H1 (cell line): ENCODE results near the gene OR52K1. TPM values are rescaled to one million over a fixed set of nuclear protein-coding genes. Genes with fewer than 3 reads are reported as not detected.
"Not testable (repeated sequence)": the region's sequence is repeated elsewhere in the genome, so short reads cannot be mapped to it uniquely, and the experiment has no call there.

Source experiments
- CTCF ChIA-PET: fragments of 300-600 bp; sonication (Branson Sonifier 250); formaldehyde crosslinking; loops from one replicate; lab custom pipeline; 2021; ENCODE audit not compliant: partially characterized antibody; lab: Charles Lee
- POLR2A ChIA-PET: fragments of 300-600 bp; sonication (Branson Sonifier 250); formaldehyde crosslinking; loops from one replicate; lab custom pipeline; 2021; ENCODE audit warnings: inconsistent platforms; ENCODE audit not compliant: partially characterized antibody; lab: Charles Lee
- DNase-seq, 2 experiments: peaks; one replicate each; pipeline versions ENCODE4 v3.0.0 to v3.0.0-alpha.2; 2010 to 2022; ENCODE audit warnings: low spot score in 2 of 2, low read depth in 1 of 2, mixed read lengths in 1 of 2
- FAIRE-seq: peaks from 2 replicates; lab custom pipeline; 2011; peaks lifted over from hg19 to GRCh38; lab: Jason Lieb, UNC
- H2AFZ ChIP-seq: 2 replicates; pipeline ENCODE4 v1.8.1; 2012; ENCODE audit warnings: low read length, inconsistent platforms
- H2AK5ac ChIP-seq: 2 replicates; pipeline ENCODE4 v1.6.1; 2013; ENCODE audit warnings: low read depth, low read length
- H2BK120ac ChIP-seq: replicated peaks from 2 replicates; pipeline ENCODE3; 2013; ENCODE audit warnings: low read depth, low read length, inconsistent platforms
- H2BK12ac ChIP-seq: 2 replicates; pipeline ENCODE4 v1.6.1; 2013; ENCODE audit warnings: low read depth, low read length
- H2BK15ac ChIP-seq: 2 replicates; pipeline ENCODE4 v1.6.1; 2013; ENCODE audit warnings: low read length
- H2BK20ac ChIP-seq: 2 replicates; pipeline ENCODE4 v1.6.1; 2013; ENCODE audit warnings: low read length
- H2BK5ac ChIP-seq: 2 replicates; pipeline ENCODE4 v1.6.1; 2013; ENCODE audit warnings: low read depth, low read length
- H3K14ac ChIP-seq: 2 replicates; pipeline ENCODE4 v1.6.1; 2013; ENCODE audit warnings: inconsistent platforms; ENCODE audit not compliant: insufficient read length
- H3K18ac ChIP-seq: 2 replicates; pipeline ENCODE4 v1.6.1; 2013; ENCODE audit warnings: low read length; ENCODE audit errors: extremely low read depth
- H3K23ac ChIP-seq: 2 replicates; pipeline ENCODE4 v1.6.1; 2013; ENCODE audit warnings: inconsistent platforms; ENCODE audit not compliant: insufficient read length
- H3K23me2 ChIP-seq: 2 replicates; pipeline ENCODE4 v1.6.1; 2013; ENCODE audit warnings: low read depth, low read length
- H3K27ac ChIP-seq: 2 replicates; pipeline ENCODE4 v1.6.1; 2011; ENCODE audit warnings: low read depth, low read length, inconsistent platforms
- H3K27me3 ChIP-seq, 4 experiments: replicated peaks in 1 of 4; 1 replicate in 1 of 4; 2 replicates in 3 of 4; pipeline versions ENCODE4 v1.6.1 to v1.8.1; 2011 to 2013; ENCODE audit warnings: low read length in 3 of 4, mild to moderate bottlenecking in 3 of 4, inconsistent platforms in 2 of 4, mixed read lengths in 2 of 4, moderate library complexity in 1 of 4; ENCODE audit not compliant: control insufficient read depth in 3 of 4, insufficient read depth in 3 of 4; ENCODE audit errors: extremely low read depth in 1 of 4
- H3K36me3 ChIP-seq, 4 experiments: 2 replicates each; pipeline versions ENCODE4 v1.6.1 to v1.8.1; 2011 to 2013; ENCODE audit warnings: mild to moderate bottlenecking in 4 of 4, low read length in 3 of 4, moderate library complexity in 2 of 4, control low read depth in 1 of 4, inconsistent platforms in 1 of 4; ENCODE audit not compliant: insufficient read depth in 4 of 4, control insufficient read depth in 2 of 4
- H3K4ac ChIP-seq: replicated peaks from 2 replicates; pipeline ENCODE3; 2013; ENCODE audit warnings: low read length, low read depth, mixed read lengths, inconsistent platforms; ENCODE audit not compliant: insufficient read length
- H3K4me1 ChIP-seq, 4 experiments: replicated peaks in 1 of 4; 1 replicate in 1 of 4; 2 replicates in 3 of 4; pipeline versions ENCODE4 v1.6.1 to v1.8.1; 2011 to 2013; ENCODE audit warnings: low read length in 3 of 4, inconsistent platforms in 2 of 4, mixed read lengths in 1 of 4; ENCODE audit not compliant: insufficient read depth in 4 of 4, control insufficient read depth in 3 of 4
- H3K4me2 ChIP-seq, 2 experiments: 2 replicates each; pipeline versions ENCODE4 v1.6.1 to v1.8.1; 2011 to 2013; ENCODE audit warnings: low read depth in 2 of 2, low read length in 2 of 2, control low read depth in 1 of 2, inconsistent platforms in 1 of 2, mild to moderate bottlenecking in 1 of 2; ENCODE audit not compliant: insufficient read depth in 1 of 2
- H3K4me3 ChIP-seq, 4 experiments: fragments of 200-600, 300-600 bp in 1 of 4; sonication (generic), shearing (Covaris generic), sonication (Bioruptor Twin) in 1 of 4; 2 replicates each; pipeline versions ENCODE4 v1.5.1 to v1.8.1; 2011 to 2016; ENCODE audit warnings: low read length in 4 of 4, low read depth in 3 of 4, control low read depth in 2 of 4, inconsistent platforms in 2 of 4, mild to moderate bottlenecking in 2 of 4, mixed read lengths in 1 of 4, moderate library complexity in 1 of 4; ENCODE audit not compliant: insufficient read depth in 2 of 4; ENCODE audit errors: extremely low read depth in 1 of 4
- H3K56ac ChIP-seq: replicated peaks from 2 replicates; pipeline ENCODE3; 2013; ENCODE audit warnings: low read depth, mild to moderate bottlenecking, mixed read lengths, low read length, inconsistent platforms; ENCODE audit not compliant: insufficient read length
- H3K79me1 ChIP-seq: 2 replicates; pipeline ENCODE4 v1.6.1; 2013; ENCODE audit warnings: low read depth, low read length, control low read depth
- H3K79me2 ChIP-seq, 2 experiments: 2 replicates each; pipeline versions ENCODE4 v1.6.1 to v1.8.1; 2012 to 2013; ENCODE audit warnings: low read length in 2 of 2, mild to moderate bottlenecking in 2 of 2, inconsistent platforms in 1 of 2; ENCODE audit not compliant: insufficient read depth in 2 of 2, control insufficient read depth in 1 of 2
- H3K9ac ChIP-seq, 4 experiments: replicated peaks in 1 of 4; 1 replicate in 1 of 4; 2 replicates in 3 of 4; pipeline versions ENCODE4 v1.6.1 to v1.8.1; 2011 to 2013; ENCODE audit warnings: low read depth in 3 of 4, low read length in 3 of 4, control low read depth in 2 of 4, mild to moderate bottlenecking in 2 of 4, moderate library complexity in 2 of 4, inconsistent platforms in 1 of 4; ENCODE audit errors: extremely low read depth in 1 of 4
- H3K9me3 ChIP-seq, 2 experiments: 2 replicates each; pipeline versions ENCODE4 v1.6.1 to v1.8.1; 2012 to 2013; ENCODE audit warnings: mild to moderate bottlenecking in 2 of 2, moderate library complexity in 2 of 2, control low read depth in 1 of 2, inconsistent platforms in 1 of 2, low read depth in 1 of 2, low read length in 1 of 2, mixed read lengths in 1 of 2; ENCODE audit not compliant: insufficient read depth in 2 of 2
- H4K20me1 ChIP-seq, 2 experiments: replicated peaks in 1 of 2; 2 replicates each; pipeline versions ENCODE3 to v1.8.1; 2011 to 2013; ENCODE audit warnings: inconsistent platforms in 2 of 2, low read length in 2 of 2, mild to moderate bottlenecking in 1 of 2; ENCODE audit not compliant: insufficient read depth in 2 of 2, control insufficient read depth in 1 of 2
- H4K5ac ChIP-seq: 2 replicates; pipeline ENCODE4 v1.6.1; 2013; ENCODE audit warnings: low read length, low read depth, mixed read lengths, inconsistent platforms; ENCODE audit not compliant: insufficient read length
- H4K8ac ChIP-seq: 2 replicates; pipeline ENCODE4 v1.8.0; 2013; ENCODE audit warnings: mild to moderate bottlenecking, moderate library complexity, low read length, inconsistent platforms; ENCODE audit not compliant: insufficient read depth; ENCODE audit errors: extremely low read depth
- H4K91ac ChIP-seq: replicated peaks from 2 replicates; pipeline ENCODE3; 2013; ENCODE audit warnings: low read length, mixed read lengths, inconsistent platforms; ENCODE audit not compliant: insufficient read length
- KDM1A ChIP-seq: fragments of 200-600, 300-600 bp; sonication (generic); IDR thresholded peaks from 2 replicates; pipeline ENCODE4 v1.7.1; 2016; ENCODE audit warnings: mild to moderate bottlenecking, low read length, borderline replicate concordance
- WGBS, 2 experiments: shearing (Covaris generic) in 1 of 2; methylation state at CpG; one replicate each; pipeline versions ENCODE4 v1.1.6 to v1.1.7; 2013 to 2015; ENCODE audit warnings: low lambda C conversion rate in 2 of 2, mixed read lengths in 2 of 2, inconsistent platforms in 1 of 2, low coverage in 1 of 2, missing lambda C conversion rate in 1 of 2; ENCODE audit not compliant: insufficient replicate concordance in 2 of 2, insufficient coverage in 1 of 2, insufficient read length in 1 of 2; ENCODE audit errors: extremely low coverage in 1 of 2, missing lambda C conversion rate in 1 of 2; 5-methylcytosine and 5-hydroxymethylcytosine counted together
- polyA plus RNA-seq, 7 experiments: library from polyadenylated mRNA; depleted of rRNA in 3 of 7; stranded (reverse) in 5 of 7; unstranded in 2 of 7; fragments of >200 nt in 5 of 7; fragments of 200-250 nt in 2 of 7; gene quantifications; 1 replicate in 5 of 7; 2 replicates in 1 of 7; 4 replicates in 1 of 7; pipeline versions ENCODE4 v1.2.1 to v1.2.3, GENCODE V29; 2011 to 2013; ENCODE audit warnings: missing spikeins in 2 of 7, mixed read lengths in 2 of 7
- total RNA-seq: library from RNA; stranded (reverse); fragmentation: NEBNext Ultra II Directional; extraction: Animal tissue kit (Norgen Biotek cat#: 25700); gene quantifications from 2 replicates; pipeline ENCODE4 v1.2.1, GENCODE V29; 2021

OR52K1 gene
- total and polyA plus RNA-seq, 2 of the 8 experiments (the other 6 are each of a cell fraction or from before 2014, with no cell fraction given), result not detected

- H2BK15ac ChIP-seq, H3K79me2 ChIP-seq, DNase-seq, H2BK5ac ChIP-seq, H3K14ac ChIP-seq, H4K20me1 ChIP-seq, H3K56ac ChIP-seq, H3K23me2 ChIP-seq, H3K4me1 ChIP-seq, H3K4me2 ChIP-seq, H3K23ac ChIP-seq, H2BK120ac ChIP-seq, H3K9me3 ChIP-seq, H3K36me3 ChIP-seq, H2AK5ac ChIP-seq, H3K27me3 ChIP-seq, H4K8ac ChIP-seq, H2BK20ac ChIP-seq, POLR2A ChIA-PET, FAIRE-seq, H3K4me3 ChIP-seq, H3K18ac ChIP-seq, H4K5ac ChIP-seq, H3K27ac ChIP-seq, H4K91ac ChIP-seq, H2BK12ac ChIP-seq, H2AFZ ChIP-seq, H3K4ac ChIP-seq, H3K79me1 ChIP-seq, H3K9ac ChIP-seq: not testable (repeated sequence)
- 80% methylated on average over 2 of the region's 2 CpGs; no CpG with 5 or more reads in 1 of the 2 experiments for WGBS, 2 experiments
- CTCF ChIA-PET, result interaction anchor here (3.1 to 7.2 kb wide), 4 partner anchors 12 to 307 kb away, joined by 18 to 104 read pairs (median 24); no protein-coding TSS in a partner anchor
- TF ChIP-seq KDM1A, result 0 out of 2 replicates have a peak, but pooled peaks have one; percentile 6
Observed at GRCh38 chr11:4491405-4491804, 9.0 kb downstream of the OR52K1 start.
